Peyer's patch (tissue), 4 donors: ENCODE data around the gene ARSG.

Source experiments
- POLR2A ChIP-seq, 2 donors: fragments of 450-650 bp; IDR thresholded peaks; one replicate each; pipeline ENCODE4 v1.5.1; 2017; ENCODE audit warnings: antibody characterized with exemption in 2 of 2, mild to moderate bottlenecking in 2 of 2, moderate library complexity in 2 of 2
- TF ChIP-seq, protein P1 (sequence below), 6 experiments: fragments of 450-650 bp in 4 of 6; fragments of 200-600 bp in 2 of 6; sonication (generic) in 1 of 6; IDR thresholded peaks; one replicate each; pipeline ENCODE4 v1.5.1; 2017 to 2019; ENCODE audit warnings: antibody characterized with exemption in 6 of 6, mild to moderate bottlenecking in 3 of 6, moderate library complexity in 1 of 6

DNA sequence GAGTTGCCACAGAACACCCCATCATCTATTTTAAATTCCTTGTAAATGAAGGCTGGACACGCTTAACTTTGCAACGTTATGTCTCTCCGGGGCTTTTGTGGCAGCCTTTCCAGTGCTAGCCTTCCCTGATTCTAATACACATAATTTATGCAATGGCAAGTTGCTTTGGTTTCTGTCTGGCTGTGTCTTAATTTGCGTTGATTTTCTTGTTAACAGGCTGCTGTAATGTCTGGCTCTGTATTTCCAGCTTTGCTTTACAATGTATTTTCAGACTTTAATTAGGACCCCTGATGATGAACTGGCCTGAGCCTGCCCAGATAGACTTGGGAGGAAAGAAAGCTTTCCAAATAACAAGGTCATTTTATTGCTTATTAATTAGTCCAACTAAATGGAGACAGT, 30.3 kb downstream of the ARSG start:
- TF ChIP-seq, protein P1, sequence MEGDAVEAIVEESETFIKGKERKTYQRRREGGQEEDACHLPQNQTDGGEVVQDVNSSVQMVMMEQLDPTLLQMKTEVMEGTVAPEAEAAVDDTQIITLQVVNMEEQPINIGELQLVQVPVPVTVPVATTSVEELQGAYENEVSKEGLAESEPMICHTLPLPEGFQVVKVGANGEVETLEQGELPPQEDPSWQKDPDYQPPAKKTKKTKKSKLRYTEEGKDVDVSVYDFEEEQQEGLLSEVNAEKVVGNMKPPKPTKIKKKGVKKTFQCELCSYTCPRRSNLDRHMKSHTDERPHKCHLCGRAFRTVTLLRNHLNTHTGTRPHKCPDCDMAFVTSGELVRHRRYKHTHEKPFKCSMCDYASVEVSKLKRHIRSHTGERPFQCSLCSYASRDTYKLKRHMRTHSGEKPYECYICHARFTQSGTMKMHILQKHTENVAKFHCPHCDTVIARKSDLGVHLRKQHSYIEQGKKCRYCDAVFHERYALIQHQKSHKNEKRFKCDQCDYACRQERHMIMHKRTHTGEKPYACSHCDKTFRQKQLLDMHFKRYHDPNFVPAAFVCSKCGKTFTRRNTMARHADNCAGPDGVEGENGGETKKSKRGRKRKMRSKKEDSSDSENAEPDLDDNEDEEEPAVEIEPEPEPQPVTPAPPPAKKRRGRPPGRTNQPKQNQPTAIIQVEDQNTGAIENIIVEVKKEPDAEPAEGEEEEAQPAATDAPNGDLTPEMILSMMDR (IDR thresholded peaks at IDR 0.05) = no peak
- no peak for TF ChIP-seq POLR2A (IDR thresholded peaks at IDR 0.05)
